Fibroblast of upper back skin (primary cell): ENCODE measurements around the gene DYRK1A.
A peak's percentile ranks its signal among the peaks of the same experiment; 100 is the strongest.

Experiments used
- DNase-seq: peaks from one replicate; pipeline ENCODE4 v3.0.0-alpha.2; 2013

DYRK1A gene

DNA sequence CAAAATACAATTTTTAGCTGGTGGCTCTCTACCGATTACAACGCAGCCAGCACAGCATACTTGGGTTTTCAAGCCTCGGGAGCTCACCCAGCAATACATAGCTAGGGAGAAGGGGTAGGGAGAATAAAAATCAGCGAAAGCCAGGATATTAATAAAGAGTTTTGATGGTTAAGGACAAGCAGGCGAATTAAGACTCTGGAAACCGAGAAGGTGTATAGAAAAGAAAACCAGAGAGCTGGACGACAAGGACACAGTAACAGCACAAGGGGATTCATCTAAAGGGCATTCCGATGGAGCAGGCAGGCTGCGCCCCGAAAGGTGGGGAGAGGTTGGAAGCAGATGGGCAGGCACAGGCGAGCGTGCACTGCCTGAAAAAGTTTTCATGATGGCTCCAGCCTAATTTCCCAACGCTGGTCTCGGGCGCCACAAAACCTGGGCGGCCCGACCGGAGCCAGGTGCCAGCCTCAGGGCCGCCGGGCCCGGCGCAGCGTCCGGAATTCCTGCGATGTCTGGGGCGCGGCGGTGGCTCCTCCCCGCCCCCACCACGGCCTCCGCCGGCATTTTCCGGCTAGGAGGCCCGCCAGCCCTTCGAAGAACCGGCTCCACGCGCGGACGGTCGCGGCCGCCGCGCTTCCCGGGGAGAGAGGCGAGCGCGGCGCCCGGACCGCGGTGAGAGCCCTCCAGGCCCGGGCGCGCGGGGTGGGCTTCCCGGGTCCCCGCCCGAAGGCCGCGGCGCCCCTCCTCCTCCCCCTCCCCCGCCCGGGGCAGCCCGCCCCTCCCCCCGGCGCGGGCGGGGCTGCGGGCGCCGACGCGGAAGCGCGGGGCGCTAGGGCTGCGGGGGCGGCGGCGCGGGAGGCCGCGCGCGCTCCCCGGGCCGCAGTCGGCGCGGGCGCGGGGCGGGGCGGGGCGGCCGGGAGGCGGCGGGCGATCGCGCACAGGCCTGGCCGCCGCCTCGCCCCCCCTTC, 774 bp upstream of the DYRK1A start:
- DNase-seq: peak; percentile 62

DNA sequence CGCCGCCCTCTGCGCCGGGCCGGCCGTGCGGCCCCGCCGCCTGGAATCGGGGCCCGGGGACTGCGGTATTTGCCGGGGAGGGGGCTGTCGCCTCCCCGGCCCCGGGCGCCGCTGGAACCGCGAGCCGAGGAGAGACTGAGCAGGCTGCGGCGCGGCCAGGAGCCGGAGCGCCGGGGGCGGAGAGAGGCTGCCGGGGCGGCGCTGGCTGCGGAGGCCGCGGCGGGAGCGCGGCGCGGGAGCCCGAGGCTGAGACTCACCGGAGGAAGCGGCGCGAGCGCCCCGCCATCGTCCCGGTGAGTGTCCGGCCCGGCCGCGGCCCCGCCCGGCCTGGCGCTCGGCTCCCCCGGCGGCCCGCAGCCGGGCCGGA, 746 bp downstream of the DYRK1A start:
- DNase-seq: no peak

- DNase-seq: no peak
These were observed 1.3 kb downstream of the DYRK1A start for GRCh38 chr21:37367703-37368540.

- peak; percentile 33 for DNase-seq
These were observed 2.1 kb downstream of the DYRK1A start for GRCh38 chr21:37368541-37369279.

DNA sequence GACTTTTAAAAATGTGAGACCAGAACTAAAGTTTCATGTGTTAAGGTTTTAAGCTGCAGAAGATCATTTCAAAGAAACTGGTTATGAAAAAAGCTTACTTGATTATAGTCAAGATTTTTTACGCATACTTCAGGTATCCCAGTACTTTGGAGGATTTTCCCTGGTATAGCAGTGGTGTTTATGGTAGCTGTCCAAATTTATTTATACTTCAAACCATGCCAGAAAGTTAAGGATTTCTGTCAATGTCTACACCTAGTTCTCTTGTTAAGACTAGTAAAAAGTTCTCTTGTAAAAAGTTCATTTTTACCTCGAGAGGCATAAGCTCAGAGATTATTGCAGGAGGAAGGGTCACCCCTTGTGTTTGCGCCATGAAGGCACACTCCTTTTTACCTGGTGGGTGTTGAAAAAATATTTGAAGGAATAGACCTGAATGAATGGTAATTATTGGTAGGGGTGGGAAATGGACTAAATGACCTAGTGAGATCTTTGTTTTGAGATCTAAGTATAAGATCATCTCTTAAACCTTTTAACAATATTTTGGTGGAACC, 2.8 kb downstream of the DYRK1A start:
- no peak for DNase-seq

DNA sequence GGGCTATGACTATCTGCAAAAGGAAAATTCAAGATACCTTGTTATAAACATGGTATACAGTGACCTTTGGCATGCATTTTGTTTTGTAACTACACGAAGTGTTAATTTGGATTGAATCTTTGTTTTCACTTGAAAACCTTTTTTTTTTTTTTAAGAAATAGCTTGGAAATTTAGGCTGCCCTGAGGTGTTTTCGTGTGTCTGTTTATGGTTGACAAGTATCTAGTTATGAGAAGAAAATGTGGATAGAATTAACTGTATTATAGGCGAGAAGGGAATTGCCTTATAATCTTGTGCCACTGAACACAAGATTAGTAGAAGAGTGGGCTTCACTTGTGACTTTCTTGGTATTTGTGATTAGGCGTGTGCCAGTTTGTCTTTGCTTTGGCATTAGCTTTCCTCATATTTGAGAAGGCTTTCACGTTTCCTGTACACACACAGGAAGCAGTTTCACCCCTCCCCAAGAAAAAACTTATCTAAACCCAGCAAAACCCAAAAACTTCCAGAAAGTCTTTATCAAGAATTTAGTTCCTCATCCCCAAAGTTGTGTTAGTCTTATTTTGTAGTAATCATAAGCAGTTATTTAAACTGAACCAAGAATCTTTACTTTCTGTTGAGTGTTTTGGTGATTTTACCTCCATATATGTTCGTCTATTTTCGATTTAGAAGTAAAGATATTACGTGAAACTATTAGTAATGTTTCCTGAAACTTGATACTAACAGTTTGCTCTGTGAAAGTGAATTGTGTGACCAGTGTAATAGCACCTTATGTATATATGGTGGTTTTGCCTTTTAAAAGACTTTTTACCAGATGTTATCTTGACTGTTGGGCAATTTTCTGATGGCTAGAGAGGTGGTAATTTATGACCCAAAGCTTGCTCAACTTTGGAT, 3.8 kb downstream of the DYRK1A start:
- DNase-seq: peak; percentile 33

- DNase-seq: no peak
These were observed 4.4 kb downstream of the DYRK1A start for GRCh38 chr21:37371041-37371397.

- no peak for DNase-seq
These were observed 5.7 kb downstream of the DYRK1A start for GRCh38 chr21:37372127-37372731.

DNA sequence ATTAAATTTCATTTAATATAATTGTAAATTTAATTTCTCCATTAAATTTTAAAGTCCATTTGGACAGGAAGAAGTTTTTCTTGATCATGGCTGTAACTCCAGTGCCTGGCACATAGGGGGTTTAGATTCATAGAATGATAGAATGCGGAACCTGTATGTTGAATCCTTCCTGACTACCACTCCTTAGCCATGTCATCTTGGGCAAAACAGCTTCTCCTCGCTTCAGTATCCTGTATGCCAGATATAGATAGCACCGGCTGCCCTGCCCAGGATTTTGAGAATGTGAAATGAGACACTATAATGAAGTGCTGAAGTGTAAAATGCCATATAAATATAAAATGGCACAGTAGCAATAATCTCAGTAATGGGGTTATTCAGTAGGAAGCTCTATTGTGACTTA, 6.4 kb downstream of the DYRK1A start:
- DNase-seq: no peak

DNA sequence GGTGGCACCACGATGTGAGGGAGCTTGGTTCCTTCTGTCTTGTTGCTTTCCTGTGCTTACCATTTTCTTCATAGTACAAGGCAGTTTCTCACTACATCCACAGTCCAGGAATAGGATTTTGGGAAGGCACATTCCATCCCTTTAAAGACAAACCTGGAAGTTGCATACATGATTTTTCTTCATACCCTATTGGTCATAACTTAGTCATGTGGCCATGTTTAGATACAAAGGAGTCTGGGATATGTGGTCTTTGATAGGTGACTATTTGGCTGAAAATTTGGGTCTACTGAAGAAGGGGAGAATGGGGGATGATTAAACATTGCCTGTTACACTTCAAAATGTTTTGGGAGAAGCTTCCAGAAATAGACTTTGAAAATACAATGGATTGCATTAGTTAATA, 7.0 kb downstream of the DYRK1A start:
- peak; percentile 25 for DNase-seq

GRCh38 chr21:37374027-37374426, 7.5 kb downstream of the DYRK1A start:
- DNase-seq: peak; percentile 28

DNA sequence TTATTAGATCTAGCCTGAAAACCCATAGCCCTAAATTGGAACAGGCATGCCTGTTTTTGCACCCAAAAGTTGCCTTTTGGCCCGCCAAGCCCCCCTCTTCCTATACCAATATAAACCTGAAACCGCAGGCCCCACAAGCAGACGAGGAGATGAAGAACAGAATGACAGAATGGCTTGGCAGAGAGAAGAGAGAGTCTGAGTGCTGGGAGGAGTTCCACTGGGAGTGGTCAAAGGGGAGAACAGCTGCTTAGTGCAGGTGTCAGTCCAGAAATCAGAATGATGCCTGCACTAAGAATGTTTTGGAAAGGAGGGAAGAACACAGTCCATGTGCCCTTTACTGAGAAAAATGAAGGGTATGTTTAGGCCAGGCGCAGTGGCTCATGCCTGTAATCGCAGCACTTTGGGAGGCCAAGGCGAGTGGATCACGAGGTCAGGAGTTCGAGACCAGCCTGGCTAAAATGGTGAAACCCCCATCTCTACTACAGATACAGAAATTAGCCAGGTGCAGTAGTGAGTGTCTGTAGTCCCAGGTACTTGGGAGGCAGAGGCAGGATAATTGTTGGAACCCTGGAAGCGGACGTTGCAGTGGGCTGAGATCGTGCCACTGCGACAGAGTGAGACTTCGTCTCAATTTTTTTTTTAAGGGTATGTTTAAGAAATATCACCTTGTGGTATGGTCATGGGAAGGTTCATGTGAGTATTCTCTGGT, 9.4 kb downstream of the DYRK1A start:
- no peak for DNase-seq

GRCh38 chr21:37378700-37379139, 12.1 kb downstream of the DYRK1A start:
- no peak for DNase-seq

DNA sequence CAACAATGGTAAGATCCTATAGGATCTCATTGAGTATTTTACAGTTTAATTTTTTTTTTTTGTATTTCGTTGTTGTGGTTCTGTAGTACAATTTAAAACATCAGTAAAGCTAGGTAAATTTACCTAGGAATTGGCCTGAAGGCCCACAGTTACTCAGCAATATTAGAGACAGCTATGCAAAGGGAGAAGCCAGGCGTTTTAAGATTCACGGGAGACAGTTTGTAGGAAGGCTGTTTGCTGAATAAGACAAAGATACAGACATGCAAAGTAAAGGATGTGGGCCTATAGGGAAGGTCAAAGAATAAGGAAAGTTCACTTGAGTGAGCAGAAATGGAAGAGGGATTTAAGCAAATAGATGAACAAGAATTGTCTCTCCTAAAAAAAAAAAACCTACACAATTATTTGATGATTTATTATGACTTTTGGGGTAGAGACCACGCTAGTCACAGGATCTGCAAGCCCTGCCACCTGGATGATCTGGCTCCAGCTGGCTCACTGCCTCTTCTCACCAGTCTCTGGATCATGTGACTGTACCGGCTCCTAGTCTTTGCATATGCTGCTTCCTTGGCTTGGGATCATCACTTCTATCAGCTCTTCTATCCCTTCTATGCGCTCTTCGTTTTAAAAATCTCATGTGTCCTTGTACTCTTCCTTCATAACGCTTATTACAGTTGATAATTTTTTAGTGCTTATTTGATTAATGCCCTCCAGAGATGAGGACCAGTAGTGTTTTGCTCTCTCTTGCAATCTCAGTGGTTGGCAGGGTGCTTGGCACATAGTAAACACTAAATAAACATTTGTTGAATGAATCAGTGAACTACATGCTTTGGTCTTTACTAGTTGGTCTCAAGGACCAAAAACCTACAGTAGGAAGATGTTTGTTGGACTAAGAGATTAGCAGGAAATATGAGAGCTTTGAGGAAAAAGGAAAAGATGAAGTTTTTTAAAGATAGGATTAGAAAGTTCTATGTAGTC, 14.1 kb downstream of the DYRK1A start:
- DNase-seq: no peak

DNA sequence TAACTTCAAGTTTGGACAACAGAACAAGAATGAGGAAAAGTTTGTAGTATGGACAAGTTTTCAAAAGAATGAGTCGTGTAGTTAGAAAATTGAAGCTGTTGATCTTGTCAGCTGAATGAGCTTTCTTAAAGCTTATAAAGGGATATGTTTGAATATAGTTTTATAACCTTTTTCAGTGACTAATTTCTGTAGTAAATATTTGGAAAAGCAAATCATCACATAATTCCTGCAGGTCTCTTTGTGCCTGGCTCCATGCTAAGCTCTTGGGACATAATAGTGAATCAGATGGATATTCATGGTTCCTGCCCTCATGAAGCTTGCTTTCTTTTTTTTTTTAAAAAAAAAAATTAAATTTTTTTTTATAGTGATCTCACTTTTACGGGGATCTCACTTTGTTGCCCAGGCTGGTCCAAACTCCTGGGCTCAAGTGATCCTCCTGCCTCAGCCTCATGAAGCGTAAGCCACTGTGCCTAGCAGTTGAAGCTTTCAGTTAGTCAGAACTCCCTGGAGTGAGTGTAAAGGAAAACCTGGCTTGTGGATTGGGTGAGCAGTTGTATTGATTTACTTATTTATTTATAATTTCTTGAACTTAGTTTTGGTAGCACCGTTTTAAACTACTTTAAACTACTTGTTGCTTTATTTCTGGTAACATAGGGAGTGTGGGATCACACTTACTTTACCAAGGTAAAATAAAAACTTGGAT, 15.5 kb downstream of the DYRK1A start:
- DNase-seq: no peak

GRCh38 chr21:37383086-37383485, 16.5 kb downstream of the DYRK1A start:
- DNase-seq: no peak

- no peak for DNase-seq
These were observed 17.3 kb downstream of the DYRK1A start for GRCh38 chr21:37383784-37384311.

DNA sequence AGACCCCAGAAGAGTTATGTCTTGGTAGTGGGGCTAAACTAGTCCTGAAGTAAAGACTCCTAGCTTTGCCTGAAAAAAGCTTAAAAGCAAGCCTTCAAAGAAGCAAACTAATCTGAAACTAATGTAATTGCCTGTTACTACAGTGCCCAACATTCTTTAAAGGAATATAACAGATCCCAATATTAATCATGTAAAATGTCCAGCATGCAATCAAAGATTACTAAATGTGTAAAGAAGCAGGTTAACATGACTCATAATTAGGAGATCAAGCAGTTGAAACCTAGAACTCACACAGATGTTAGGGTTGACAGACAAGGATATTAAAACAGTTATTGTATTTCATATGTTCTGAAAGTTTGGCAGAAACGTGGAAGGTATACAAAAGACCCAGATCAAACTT, 17.8 kb downstream of the DYRK1A start:
- DNase-seq: no peak
